H1 (cell line): ENCODE data around the gene HMGXB3. TPM values are rescaled to one million over a fixed set of nuclear protein-coding genes. Genes with fewer than 3 reads are reported as not detected.

Experiments used
- CBX8 ChIP-seq: fragments of 300-800, 300-1000 bp; sonication (generic); IDR thresholded peaks from 2 replicates; pipeline ENCODE4 v1.7.1; 2016; ENCODE audit warnings: low read depth, low read length, borderline replicate concordance
- CHD1 ChIP-seq: IDR thresholded peaks from 2 replicates; pipeline ENCODE4 v1.6.1; 2012; ENCODE audit warnings: low read depth, low read length, improper control_type of control experiment
- CTBP2 ChIP-seq: IDR thresholded peaks from 2 replicates; pipeline ENCODE4 v1.7.0; 2011; ENCODE audit warnings: borderline replicate concordance, mild to moderate bottlenecking, moderate library complexity, mixed read lengths, low read length; ENCODE audit not compliant: insufficient read depth, insufficient read length
- GTF2F1 ChIP-seq: IDR thresholded peaks from 2 replicates; pipeline ENCODE4 v1.6.1; 2012; ENCODE audit warnings: low read depth, low read length, improper control_type of control experiment, borderline replicate concordance
- JUN ChIP-seq: IDR thresholded peaks from 2 replicates; pipeline ENCODE4 v1.6.1; 2011; ENCODE audit warnings: low read depth, mild to moderate bottlenecking, improper control_type of control experiment, low read length
- SP4 ChIP-seq: IDR thresholded peaks from 2 replicates; pipeline ENCODE4 v1.6.1; 2012; ENCODE audit warnings: low read length, inconsistent platforms
- polyA plus RNA-seq, 7 experiments: library from polyadenylated mRNA; depleted of rRNA in 3 of 7; stranded (reverse) in 5 of 7; unstranded in 2 of 7; fragments of >200 nt in 5 of 7; fragments of 200-250 nt in 2 of 7; gene quantifications; 1 replicate in 5 of 7; 2 replicates in 1 of 7; 4 replicates in 1 of 7; pipeline versions ENCODE4 v1.2.1 to v1.2.3, GENCODE V29; 2011 to 2013; ENCODE audit warnings: missing spikeins in 2 of 7, mixed read lengths in 2 of 7
- total RNA-seq: library from RNA; stranded (reverse); fragmentation: NEBNext Ultra II Directional; extraction: Animal tissue kit (Norgen Biotek cat#: 25700); gene quantifications from 2 replicates; pipeline ENCODE4 v1.2.1, GENCODE V29; 2021
- TF ChIP-seq, protein P1 (sequence below): IDR thresholded peaks from 2 replicates; pipeline ENCODE4 v1.6.1; 2012; ENCODE audit warnings: inconsistent platforms

Gene HMGXB3
- total and polyA plus RNA-seq, 2 of the 8 experiments (the other 6 are each of a cell fraction or from before 2014, with no cell fraction given), result 26.8 to 28.0 TPM

DNA sequence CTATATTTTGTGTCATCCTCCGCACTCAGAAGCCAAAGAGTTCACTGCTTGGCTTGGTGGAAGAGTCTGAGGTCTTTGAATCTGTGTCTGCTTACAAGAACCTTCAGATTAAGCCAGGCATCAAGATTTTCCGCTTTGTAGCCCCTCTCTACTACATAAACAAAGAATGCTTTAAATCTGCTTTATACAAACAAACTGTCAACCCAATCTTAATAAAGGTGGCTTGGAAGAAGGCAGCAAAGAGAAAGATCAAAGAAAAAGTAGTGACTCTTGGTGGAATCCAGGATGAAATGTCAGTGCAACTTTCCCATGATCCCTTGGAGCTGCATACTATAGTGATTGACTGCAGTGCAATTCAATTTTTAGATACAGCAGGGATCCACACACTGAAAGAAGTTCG, 19.3 kb upstream of the HMGXB3 start (continued):
- TF ChIP-seq CTBP2, result no peak
- TF ChIP-seq JUN, result no peak
- no peak for TF ChIP-seq SP4
- TF ChIP-seq CHD1, result no peak
- TF ChIP-seq, protein P1, sequence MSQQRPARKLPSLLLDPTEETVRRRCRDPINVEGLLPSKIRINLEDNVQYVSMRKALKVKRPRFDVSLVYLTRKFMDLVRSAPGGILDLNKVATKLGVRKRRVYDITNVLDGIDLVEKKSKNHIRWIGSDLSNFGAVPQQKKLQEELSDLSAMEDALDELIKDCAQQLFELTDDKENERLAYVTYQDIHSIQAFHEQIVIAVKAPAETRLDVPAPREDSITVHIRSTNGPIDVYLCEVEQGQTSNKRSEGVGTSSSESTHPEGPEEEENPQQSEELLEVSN, result no peak
- TF ChIP-seq GTF2F1, result no peak
- TF ChIP-seq CBX8, result no peak
